HG03159 (cell line): Measurements from ENCODE around the gene SLC45A3.
A peak's percentile ranks its signal among the peaks of the same experiment; 100 is the strongest.

Experiments
- ATAC-seq: cut with Tn5 transposase; IDR thresholded peaks from one replicate; pipeline ENCODE4 v1.9.1; 2021; ENCODE audit warnings: mild to moderate bottlenecking, moderate library complexity; ENCODE audit not compliant: unreplicated experiment

Gene SLC45A3

GRCh38 chr1:205669341-205670149, 10.8 kb downstream of the SLC45A3 start:
- no peak for ATAC-seq

GRCh38 chr1:205668951-205669340, 11.4 kb downstream of the SLC45A3 start:
- ATAC-seq: peak; percentile 44

DNA sequence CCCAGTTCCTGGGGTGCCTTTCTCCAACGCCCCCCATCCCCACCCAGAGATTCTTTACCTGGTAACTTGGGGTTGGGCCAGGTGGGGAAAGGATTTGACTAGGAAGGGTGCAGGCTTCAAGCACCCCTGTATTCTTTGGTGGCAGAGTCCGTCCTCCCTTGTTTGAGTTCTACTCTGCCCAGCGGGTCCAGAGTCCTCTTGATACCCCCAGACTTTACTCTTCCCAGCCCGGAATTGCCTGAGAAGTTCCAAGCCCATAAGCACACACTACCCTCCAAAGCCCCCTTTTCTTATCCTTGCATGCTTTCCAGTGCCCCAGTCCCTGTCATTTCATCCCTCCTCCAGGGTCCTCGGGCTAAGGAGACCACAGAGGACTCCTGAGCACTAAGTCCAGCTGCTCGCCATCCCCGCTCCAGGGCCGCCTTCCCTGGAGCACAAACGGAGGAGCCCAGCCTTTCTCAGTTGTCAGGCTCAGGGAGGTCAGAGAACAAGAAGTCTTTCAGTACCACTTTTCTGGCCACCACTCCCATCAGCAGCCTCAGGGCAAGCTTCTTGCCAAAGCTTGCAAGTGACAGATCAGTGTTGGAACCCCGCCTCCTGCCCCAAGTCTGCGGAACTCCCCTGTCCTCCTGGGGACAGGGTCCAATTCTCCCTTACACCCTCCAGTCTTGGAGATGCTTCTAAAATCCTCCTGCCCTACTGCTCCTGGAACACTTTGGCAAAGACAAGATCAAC, 12.2 kb downstream of the SLC45A3 start:
- ATAC-seq: no peak

GRCh38 chr1:205666372-205667166, 13.7 kb downstream of the SLC45A3 start:
- ATAC-seq: no peak

- no peak for ATAC-seq
Measured at GRCh38 chr1:205665201-205666045, 14.9 kb downstream of the SLC45A3 start.

DNA sequence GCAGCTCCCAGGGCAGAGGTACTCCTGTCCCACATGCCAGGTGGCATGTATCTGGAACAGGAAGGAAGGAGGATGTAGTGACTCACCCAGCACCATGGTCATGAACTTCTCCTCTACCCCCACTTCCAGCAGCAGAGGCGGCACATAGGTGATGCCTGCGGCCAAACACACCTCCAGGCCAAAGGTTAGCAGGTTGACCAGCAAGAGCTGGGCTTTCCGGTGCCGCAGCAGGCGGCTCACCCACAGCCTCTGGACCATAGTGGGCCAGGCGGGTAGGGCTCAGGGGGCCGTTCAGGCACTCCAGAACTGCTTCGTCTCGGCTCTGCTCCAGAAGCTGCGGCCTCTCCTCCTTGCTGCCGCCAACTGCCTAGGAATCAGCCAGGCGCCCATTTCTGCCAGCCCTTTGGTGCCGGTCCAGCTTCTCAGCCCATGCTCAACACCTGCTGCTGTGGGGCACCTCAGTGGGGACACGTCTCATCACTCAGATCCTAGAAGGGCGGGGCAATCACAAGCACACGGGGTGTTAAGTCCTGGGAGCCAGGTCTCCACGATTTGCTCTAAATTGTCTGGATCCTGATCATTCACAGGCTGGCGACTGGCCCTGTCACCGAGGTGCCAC, 15.8 kb downstream of the SLC45A3 start:
- ATAC-seq: no peak

DNA sequence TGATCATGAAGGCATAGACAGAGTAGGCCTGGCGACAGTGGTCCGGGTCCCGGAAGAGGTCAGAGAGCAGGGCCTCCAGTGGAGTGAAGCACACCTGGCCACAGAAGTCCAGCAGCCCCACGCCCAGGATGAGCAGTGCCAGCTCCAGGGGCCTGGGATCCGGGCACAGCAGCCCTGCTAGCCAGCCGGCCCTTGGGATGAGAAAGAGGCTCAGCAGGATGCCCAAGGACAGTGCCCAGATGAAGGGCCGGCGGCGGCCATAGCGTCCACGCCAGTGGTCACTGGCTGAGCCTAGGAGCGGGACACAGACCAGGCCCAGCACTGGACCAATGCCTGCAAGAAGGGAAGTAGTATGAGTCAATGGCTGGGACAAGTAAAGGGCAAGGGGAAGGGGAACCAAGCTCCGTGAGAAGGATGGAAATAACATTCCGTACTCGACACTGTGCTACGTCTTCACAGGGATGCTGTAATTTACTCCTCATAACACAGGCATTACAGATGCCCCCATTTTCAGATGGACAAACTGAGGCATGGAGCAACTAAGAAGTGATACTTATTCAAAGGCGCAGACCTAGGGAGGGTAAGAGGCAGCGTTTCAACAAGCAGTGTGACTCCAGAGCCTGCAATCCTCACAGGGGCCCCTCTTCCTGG, 16.9 kb downstream of the SLC45A3 start:
- no peak for ATAC-seq

DNA sequence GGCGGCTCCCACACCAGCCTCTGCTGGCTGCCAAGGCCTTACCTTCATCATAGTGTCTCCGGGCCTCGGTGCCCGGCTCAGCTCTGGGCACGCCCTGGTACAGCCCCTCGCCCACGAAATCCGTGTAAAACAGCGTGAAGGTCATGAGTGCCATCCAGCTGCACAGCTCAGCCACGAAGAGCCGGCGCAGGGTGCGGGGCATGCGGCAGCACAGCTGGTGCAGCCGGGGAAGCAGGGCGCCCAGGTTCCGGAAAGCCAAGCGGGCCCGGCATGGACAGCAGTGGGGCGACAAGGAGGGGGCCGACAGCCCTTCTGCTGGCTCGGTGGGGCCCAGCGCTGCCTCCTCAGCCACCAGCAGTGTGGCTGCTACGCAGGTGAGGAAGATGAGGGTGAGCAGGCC, 17.5 kb downstream of the SLC45A3 start:
- no peak for ATAC-seq

- ATAC-seq: no peak
Measured at GRCh38 chr1:205662135-205662738, 18.1 kb downstream of the SLC45A3 start.

GRCh38 chr1:205661429-205662134, 18.7 kb downstream of the SLC45A3 start:
- ATAC-seq: no peak

GRCh38 chr1:205660361-205660760, 19.9 kb downstream of the SLC45A3 start:
- no peak for ATAC-seq

GRCh38 chr1:205658943-205659581, 21.2 kb downstream of the SLC45A3 start:
- ATAC-seq: peak; percentile 79

- no peak for ATAC-seq
Measured at GRCh38 chr1:205656236-205656635, 24.1 kb downstream of the SLC45A3 start.

DNA sequence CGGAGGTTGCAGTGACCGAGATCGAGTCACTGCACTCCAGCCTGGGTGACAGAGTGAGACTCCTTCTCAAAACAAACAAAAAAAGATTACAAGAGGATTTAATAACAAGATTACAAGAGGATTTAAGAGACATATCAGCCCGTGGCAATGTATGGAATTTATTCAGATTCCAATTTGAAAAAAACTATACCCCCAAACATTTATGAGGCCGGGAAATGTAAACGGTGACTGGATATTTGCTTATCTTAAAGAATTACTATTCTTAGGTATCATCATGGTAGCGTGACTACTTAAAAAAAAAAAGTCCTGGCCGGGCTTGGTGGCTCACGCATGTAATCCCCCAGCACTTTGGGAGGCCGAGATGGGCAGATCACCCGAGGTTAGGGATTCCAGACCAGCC, 27.3 kb downstream of the SLC45A3 start:
- ATAC-seq: no peak

GRCh38 chr1:205650241-205650640, 30.1 kb downstream of the SLC45A3 start:
- no peak for ATAC-seq

GRCh38 chr1:205645519-205645918, 34.8 kb downstream of the SLC45A3 start:
- no peak for ATAC-seq

GRCh38 chr1:205642679-205643307, 37.5 kb downstream of the SLC45A3 start:
- ATAC-seq: no peak

DNA sequence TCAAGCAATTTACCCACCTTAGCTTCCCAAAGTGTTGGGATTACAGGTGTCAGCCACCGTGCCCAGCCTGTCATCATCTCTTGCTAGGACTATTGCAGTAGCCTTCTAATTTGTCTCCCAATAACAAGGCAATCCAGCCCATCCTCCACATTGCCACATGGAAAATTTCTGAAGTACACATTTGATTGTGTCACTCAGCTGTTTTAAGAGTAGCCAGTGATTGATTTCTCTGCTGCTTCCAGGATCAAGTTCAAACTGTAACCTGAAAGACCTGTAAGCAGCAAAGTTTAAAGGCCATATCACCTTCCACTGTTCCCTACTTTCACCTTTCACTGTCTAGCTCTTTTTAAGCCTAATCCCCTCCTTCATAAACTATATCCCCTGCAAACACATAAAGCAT, 40.7 kb downstream of the SLC45A3 start:
- no peak for ATAC-seq
